ENCODE data around the gene ATP5ME. TPM values are rescaled to one million over a fixed set of nuclear protein-coding genes. Genes with fewer than 3 reads are reported as not detected.

The ATP5ME gene
- total RNA-seq, 1 donor from 2014 or later, result 230 TPM

- no peak for DNase-seq
- Mint-ChIP-seq H3K27ac (ENCODE audit: unreplicated experiment) (no peak overlapping the region), H3K36me3 (ENCODE audit: unreplicated experiment) (peaks cover 7% of the 10 kb centered on the region), H3K9me3 (ENCODE audit: unreplicated experiment) (peaks cover 11% of the 10 kb centered on the region), H3K4me3 (ENCODE audit: unreplicated experiment) (no peak overlapping the region), H3K27me3 (ENCODE audit: unreplicated experiment) (peaks cover 4% of the 10 kb centered on the region), H3K4me1 (ENCODE audit: low read depth, unreplicated experiment) (peaks cover 15% of the 10 kb centered on the region)
- TF ChIP-seq CTCF (IDR thresholded peaks at IDR 0.05; ENCODE audit: partially characterized antibody, unreplicated experiment), result no peak
Observed at GRCh38 chr4:712916-713632, 39.0 kb upstream of the ATP5ME start.

GRCh38 chr4:712093-712492 is 38.0 kb upstream of the ATP5ME start:
- no peak for TF ChIP-seq CTCF (IDR thresholded peaks at IDR 0.05; ENCODE audit: partially characterized antibody, unreplicated experiment)
- H3K27me3 Mint-ChIP-seq (ENCODE audit: unreplicated experiment), result peaks cover 2% of the 10 kb centered on the region
- H3K9me3 Mint-ChIP-seq (ENCODE audit: unreplicated experiment), result peaks cover 6% of the 10 kb centered on the region
- no peak overlapping the region for H3K4me3 Mint-ChIP-seq (ENCODE audit: unreplicated experiment)
- peaks cover 7% of the 10 kb centered on the region for H3K36me3 Mint-ChIP-seq (ENCODE audit: unreplicated experiment)
- H3K4me1 Mint-ChIP-seq (ENCODE audit: low read depth, unreplicated experiment), result peaks cover 15% of the 10 kb centered on the region
- H3K27ac Mint-ChIP-seq (ENCODE audit: unreplicated experiment), result no peak overlapping the region
- DNase-seq, result no peak

- peaks cover 2% of the 10 kb centered on the region for H3K27me3 Mint-ChIP-seq (ENCODE audit: unreplicated experiment)
- H3K36me3 Mint-ChIP-seq (ENCODE audit: unreplicated experiment), result peaks cover 7% of the 10 kb centered on the region
- TF ChIP-seq CTCF (IDR thresholded peaks at IDR 0.05; ENCODE audit: partially characterized antibody, unreplicated experiment), result no peak
- peaks cover 15% of the 10 kb centered on the region for H3K4me1 Mint-ChIP-seq (ENCODE audit: low read depth, unreplicated experiment)
- no peak overlapping the region for H3K27ac Mint-ChIP-seq (ENCODE audit: unreplicated experiment)
- no peak for DNase-seq
- H3K4me3 Mint-ChIP-seq (ENCODE audit: unreplicated experiment), result peak overlapping the region; percentile 22
- peaks cover 6% of the 10 kb centered on the region for H3K9me3 Mint-ChIP-seq (ENCODE audit: unreplicated experiment)
Observed at GRCh38 chr4:710916-711315, 36.8 kb upstream of the ATP5ME start.

- Mint-ChIP-seq H3K27me3 (ENCODE audit: unreplicated experiment) (no peaks in the 10 kb centered on the region), H3K36me3 (ENCODE audit: unreplicated experiment) (peaks cover 7% of the 10 kb centered on the region), H3K4me1 (ENCODE audit: low read depth, unreplicated experiment) (peaks cover 15% of the 10 kb centered on the region), H3K27ac (ENCODE audit: unreplicated experiment) (peak overlapping the region; percentile 8), H3K4me3 (ENCODE audit: unreplicated experiment) (peak overlapping the region; percentile 22), H3K9me3 (ENCODE audit: unreplicated experiment) (peaks cover 4% of the 10 kb centered on the region)
- no peak for DNase-seq
- TF ChIP-seq CTCF (IDR thresholded peaks at IDR 0.05; ENCODE audit: partially characterized antibody, unreplicated experiment), result no peak
Observed at GRCh38 chr4:710116-710515, 36.0 kb upstream of the ATP5ME start.

- H3K4me1 Mint-ChIP-seq (ENCODE audit: low read depth, unreplicated experiment), result peaks cover 15% of the 10 kb centered on the region
- H3K36me3 Mint-ChIP-seq (ENCODE audit: unreplicated experiment), result peaks cover 7% of the 10 kb centered on the region
- no peak for TF ChIP-seq CTCF (IDR thresholded peaks at IDR 0.05; ENCODE audit: partially characterized antibody, unreplicated experiment)
- peak overlapping the region; percentile 27 for H3K4me3 Mint-ChIP-seq (ENCODE audit: unreplicated experiment)
- DNase-seq, result no peak
- peaks cover 4% of the 10 kb centered on the region for H3K9me3 Mint-ChIP-seq (ENCODE audit: unreplicated experiment)
- no peaks in the 10 kb centered on the region for H3K27me3 Mint-ChIP-seq (ENCODE audit: unreplicated experiment)
- H3K27ac Mint-ChIP-seq (ENCODE audit: unreplicated experiment), result no peak overlapping the region
Observed at GRCh38 chr4:709348-709747, 35.3 kb upstream of the ATP5ME start.

Data from glutamatergic neuron (in vitro differentiated cells).